ENCODE measurements around the gene PRR29. TPM values are rescaled to one million over a fixed set of nuclear protein-coding genes. Genes with fewer than 3 reads are reported as not detected.

PRR29 gene
- total and polyA plus RNA-seq, 8 donors = 0.08 to 0.92 (median 0.50) TPM; not detected in 5

DNA sequence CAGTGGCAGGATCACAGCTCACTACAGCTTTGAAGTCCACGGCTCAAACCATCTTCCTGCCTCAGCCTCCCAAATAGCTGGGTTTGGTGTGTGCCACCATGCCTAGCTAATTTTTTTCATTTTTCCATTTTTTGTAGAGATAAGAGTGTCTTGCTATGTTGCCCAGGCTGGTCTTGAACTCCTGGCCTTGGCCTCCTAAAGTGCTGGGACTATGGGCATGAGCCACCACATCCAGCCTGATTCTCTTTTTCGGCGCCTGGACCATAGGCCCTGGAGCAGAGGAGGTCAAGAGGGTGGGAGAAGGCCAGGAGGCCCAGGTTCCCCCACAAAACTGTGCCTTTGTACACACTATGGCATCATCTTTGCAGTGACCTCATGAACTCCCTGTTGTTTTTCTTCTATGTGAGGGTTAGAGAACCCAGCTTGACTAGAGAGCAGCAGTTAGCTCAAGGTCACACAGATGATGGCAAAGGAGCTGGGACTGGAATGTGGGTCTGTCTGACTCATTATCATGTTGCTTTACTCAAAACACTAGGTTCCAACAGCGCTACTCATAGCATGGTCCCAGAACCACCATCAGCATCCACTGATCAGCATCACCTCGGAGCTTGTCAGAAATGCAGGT, 41.7 kb upstream of the PRR29 start:
- Histone ChIP-seq H3K4me3 (no peak overlapping the region), H3K27me3 (peaks cover 0 to 8% (median 0%) of the 10 kb centered on the region in 3 donors), H3K9me3 (no peaks in the 10 kb centered on the region), H3K36me3 (no peaks in the 10 kb centered on the region), H3K27ac (no peak overlapping the region), H3K4me1 (peaks cover 0 to 15% (median 4%) of the 10 kb centered on the region in 4 donors)
- intact Hi-C loops (cut with DNase I; ENCODE audit: low total_unique reads) = no loop called here
- DNase-seq = no peak
- TF ChIP-seq CTCF (IDR thresholded peaks at IDR 0.05) (no peak), POLR2A (IDR thresholded peaks at IDR 0.05) (no peak), POLR2AphosphoS5 (IDR thresholded peaks at IDR 0.05) (no peak), EP300 (IDR thresholded peaks at IDR 0.05) (no peak)
- 93 to 100% (median 96%) methylated on average over 5 of the region's 5 CpGs for WGBS, 5 donors

- H3K9me3 ChIP-seq = no peaks in the 10 kb centered on the region
- no peak for DNase-seq
- 70 to 84% (median 79%) methylated on average over 7 to 9 of the region's 9 CpGs for WGBS, 5 donors
- intact Hi-C loops (cut with DNase I; ENCODE audit: low total_unique reads) = no loop called here
- no peaks in the 10 kb centered on the region for H3K36me3 ChIP-seq
- TF ChIP-seq EP300 (IDR thresholded peaks at IDR 0.05) (no peak), POLR2A (IDR thresholded peaks at IDR 0.05) (no peak), CTCF (IDR thresholded peaks at IDR 0.05) (no peak), POLR2AphosphoS5 (IDR thresholded peaks at IDR 0.05) (no peak)
- H3K4me1 ChIP-seq = peaks cover 0 to 15% (median 8%) of the 10 kb centered on the region in 4 donors
- H3K27me3 ChIP-seq = no peaks in the 10 kb centered on the region
- peak overlapping the region in 1 of 5 donors; percentile 26 for H3K27ac ChIP-seq
- H3K4me3 ChIP-seq = no peak overlapping the region
These were observed 38.1 kb upstream of the PRR29 start for GRCh38 chr17:63960006-63960405.

GRCh38 chr17:63960430-63960829, 37.7 kb upstream of the PRR29 start:
- H3K9me3 ChIP-seq = no peaks in the 10 kb centered on the region
- intact Hi-C loops (cut with DNase I; ENCODE audit: low total_unique reads) = no loop called here
- peak overlapping the region in 1 of 5 donors; percentile 26 for H3K27ac ChIP-seq
- H3K4me3 ChIP-seq = no peak overlapping the region
- WGBS, 5 donors = 49 to 64% (median 55%) methylated on average over 7 of the region's 7 CpGs
- TF ChIP-seq POLR2AphosphoS5 (IDR thresholded peaks at IDR 0.05) (no peak), CTCF (IDR thresholded peaks at IDR 0.05) (no peak), EP300 (IDR thresholded peaks at IDR 0.05) (no peak), POLR2A (IDR thresholded peaks at IDR 0.05) (no peak)
- DNase-seq = no peak
- no peaks in the 10 kb centered on the region for H3K36me3 ChIP-seq
- H3K4me1 ChIP-seq = peaks cover 0 to 15% (median 8%) of the 10 kb centered on the region in 4 donors
- H3K27me3 ChIP-seq = no peaks in the 10 kb centered on the region

DNA sequence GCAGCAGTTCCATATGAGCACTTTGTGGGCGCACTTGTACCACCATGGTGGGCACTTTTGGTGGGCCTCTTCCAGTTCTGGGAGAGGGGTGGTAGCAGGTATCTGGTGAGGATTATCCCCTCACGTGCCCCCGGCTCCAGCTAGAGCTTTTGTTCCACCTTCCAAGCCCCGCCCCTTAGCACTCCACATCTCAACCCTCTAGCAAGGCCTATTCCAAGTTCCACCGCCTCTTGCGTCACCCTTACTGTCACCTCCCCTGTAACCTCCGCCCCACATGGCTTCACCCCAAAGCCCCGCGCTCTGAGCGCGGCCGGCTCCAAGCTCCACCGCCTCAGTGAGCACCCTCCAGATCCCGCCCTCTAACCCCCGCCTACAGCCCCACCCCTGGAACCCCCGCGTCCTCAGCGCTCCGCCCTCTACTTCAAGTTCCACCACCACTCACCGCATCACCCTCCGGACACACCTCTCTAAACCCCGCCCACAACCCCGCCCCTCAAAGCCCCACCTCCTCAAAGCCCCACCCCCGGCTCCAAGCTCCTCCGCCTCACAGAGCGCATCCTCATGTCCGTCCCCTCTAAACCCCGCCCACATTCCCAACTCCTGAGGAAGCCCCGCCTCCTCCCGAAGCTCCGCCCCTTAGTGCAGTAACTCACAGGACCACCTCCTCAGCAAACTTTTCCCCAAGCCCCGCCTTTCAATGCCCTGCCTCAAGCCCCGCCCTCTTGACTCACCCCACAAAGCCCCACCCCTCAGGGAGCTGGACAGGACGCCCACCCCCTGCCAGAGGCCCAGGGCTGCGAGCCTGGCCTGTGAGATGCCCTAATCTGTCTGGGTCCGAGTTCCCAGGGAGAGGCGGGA, 36.6 kb upstream of the PRR29 start:
- peaks cover 0 to 15% (median 8%) of the 10 kb centered on the region in 4 donors for H3K4me1 ChIP-seq
- peak; percentile 44 to 80 for DNase-seq
- TF ChIP-seq EP300 (IDR thresholded peaks at IDR 0.05) (no peak), POLR2AphosphoS5 (IDR thresholded peaks at IDR 0.05) (no peak), POLR2A (IDR thresholded peaks at IDR 0.05) (no peak), CTCF (IDR thresholded peaks at IDR 0.05) (no peak)
- peak overlapping the region; percentile 15 to 22 (median 18) for H3K4me3 ChIP-seq
- WGBS, 5 donors = 15 to 19% (median 17%) methylated on average over 35 to 37 of the region's 37 CpGs
- H3K36me3 ChIP-seq = no peaks in the 10 kb centered on the region
- no peaks in the 10 kb centered on the region for H3K27me3 ChIP-seq
- H3K27ac ChIP-seq = peak overlapping the region in 4 of 5 donors; percentile 20 to 73 (median 60)
- intact Hi-C loops (cut with DNase I; ENCODE audit: low total_unique reads) = no loop called here
- H3K9me3 ChIP-seq = no peaks in the 10 kb centered on the region

All from stomach (tissue), 9 donors.